ENCODE measurements around the gene NEIL1.

Gene NEIL1

DNA sequence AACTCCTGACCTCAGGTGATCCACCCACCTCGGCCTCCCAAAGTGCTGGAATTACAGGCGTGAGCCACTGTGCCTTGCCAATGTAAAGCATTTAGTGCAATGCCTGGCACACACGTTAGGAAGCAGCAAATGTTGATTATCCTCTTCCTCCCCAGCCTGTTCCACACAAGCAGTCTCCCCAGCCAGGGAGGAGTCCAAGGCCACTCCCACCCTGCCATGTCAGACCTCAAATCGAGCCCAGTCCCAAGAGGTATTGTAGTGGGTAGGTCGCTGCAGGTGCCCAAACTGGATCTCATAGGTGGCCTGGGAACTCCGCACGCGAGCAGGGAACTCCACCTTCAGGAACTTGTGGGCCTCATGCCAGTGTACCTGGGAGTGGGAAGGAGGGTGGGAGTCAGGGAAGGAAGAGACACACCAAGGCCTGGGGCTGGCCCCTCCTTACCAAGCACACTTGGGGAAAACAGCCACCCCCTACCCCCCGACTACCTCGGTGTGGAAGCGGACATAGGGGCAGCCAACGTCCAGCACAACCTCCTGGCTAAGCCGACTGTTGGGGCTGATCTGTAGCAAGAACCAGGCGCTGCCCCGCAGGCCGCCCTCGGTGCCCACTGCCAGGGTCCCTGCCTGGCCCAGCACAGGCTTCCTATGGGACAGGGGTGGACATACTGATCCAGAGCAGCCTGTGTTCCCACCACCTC is 11.3 kb downstream of the NEIL1 start:
- no peaks in the 10 kb centered on the region; the same call in 1 of the 2 replicates for H4K20me1 ChIP-seq (ENCODE audit: insufficient read depth, low read length)
- no peaks in the 10 kb centered on the region for H3K4me1 ChIP-seq (ENCODE audit: insufficient read depth, low read length)
- H3K27me3 ChIP-seq (ENCODE audit: insufficient read depth, low read length, poor library complexity): no peaks in the 10 kb centered on the region
- no peak overlapping the region for H2AFZ ChIP-seq (ENCODE audit: low read depth, low read length)
- H3K9ac ChIP-seq (ENCODE audit: low read depth, low read length): no peak overlapping the region
- no peak overlapping the region for H3K4me2 ChIP-seq (ENCODE audit: insufficient read depth, low read length)
- no peak overlapping the region for H3K4me3 ChIP-seq (ENCODE audit: low read depth in 1 of 2, low read length in 2 of 2)
- DNase-seq (no peak), ATAC-seq (ENCODE audit: insufficient read depth, low read depth) (no peak)
- H3K27ac ChIP-seq (ENCODE audit: low read length): no peak overlapping the region
- H3K9me3 ChIP-seq (ENCODE audit: insufficient read depth, low read length, severe bottlenecking): no peaks in the 10 kb centered on the region
- peaks cover 60% of the 10 kb centered on the region for H3K36me3 ChIP-seq (ENCODE audit: insufficient read depth, low read length)
- no peak for TF ChIP-seq EZH2 (IDR thresholded peaks at IDR 0.05; ENCODE audit: borderline replicate concordance, low read depth, low read length, severe bottlenecking)
- TF ChIP-seq, protein P1, sequence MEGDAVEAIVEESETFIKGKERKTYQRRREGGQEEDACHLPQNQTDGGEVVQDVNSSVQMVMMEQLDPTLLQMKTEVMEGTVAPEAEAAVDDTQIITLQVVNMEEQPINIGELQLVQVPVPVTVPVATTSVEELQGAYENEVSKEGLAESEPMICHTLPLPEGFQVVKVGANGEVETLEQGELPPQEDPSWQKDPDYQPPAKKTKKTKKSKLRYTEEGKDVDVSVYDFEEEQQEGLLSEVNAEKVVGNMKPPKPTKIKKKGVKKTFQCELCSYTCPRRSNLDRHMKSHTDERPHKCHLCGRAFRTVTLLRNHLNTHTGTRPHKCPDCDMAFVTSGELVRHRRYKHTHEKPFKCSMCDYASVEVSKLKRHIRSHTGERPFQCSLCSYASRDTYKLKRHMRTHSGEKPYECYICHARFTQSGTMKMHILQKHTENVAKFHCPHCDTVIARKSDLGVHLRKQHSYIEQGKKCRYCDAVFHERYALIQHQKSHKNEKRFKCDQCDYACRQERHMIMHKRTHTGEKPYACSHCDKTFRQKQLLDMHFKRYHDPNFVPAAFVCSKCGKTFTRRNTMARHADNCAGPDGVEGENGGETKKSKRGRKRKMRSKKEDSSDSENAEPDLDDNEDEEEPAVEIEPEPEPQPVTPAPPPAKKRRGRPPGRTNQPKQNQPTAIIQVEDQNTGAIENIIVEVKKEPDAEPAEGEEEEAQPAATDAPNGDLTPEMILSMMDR (IDR thresholded peaks at IDR 0.05; ENCODE audit: borderline replicate concordance, extremely low read depth, low read length, poor library complexity, severe bottlenecking): no peak
- H3K79me2 ChIP-seq (ENCODE audit: insufficient read depth, low read length): no peaks in the 10 kb centered on the region

DNA sequence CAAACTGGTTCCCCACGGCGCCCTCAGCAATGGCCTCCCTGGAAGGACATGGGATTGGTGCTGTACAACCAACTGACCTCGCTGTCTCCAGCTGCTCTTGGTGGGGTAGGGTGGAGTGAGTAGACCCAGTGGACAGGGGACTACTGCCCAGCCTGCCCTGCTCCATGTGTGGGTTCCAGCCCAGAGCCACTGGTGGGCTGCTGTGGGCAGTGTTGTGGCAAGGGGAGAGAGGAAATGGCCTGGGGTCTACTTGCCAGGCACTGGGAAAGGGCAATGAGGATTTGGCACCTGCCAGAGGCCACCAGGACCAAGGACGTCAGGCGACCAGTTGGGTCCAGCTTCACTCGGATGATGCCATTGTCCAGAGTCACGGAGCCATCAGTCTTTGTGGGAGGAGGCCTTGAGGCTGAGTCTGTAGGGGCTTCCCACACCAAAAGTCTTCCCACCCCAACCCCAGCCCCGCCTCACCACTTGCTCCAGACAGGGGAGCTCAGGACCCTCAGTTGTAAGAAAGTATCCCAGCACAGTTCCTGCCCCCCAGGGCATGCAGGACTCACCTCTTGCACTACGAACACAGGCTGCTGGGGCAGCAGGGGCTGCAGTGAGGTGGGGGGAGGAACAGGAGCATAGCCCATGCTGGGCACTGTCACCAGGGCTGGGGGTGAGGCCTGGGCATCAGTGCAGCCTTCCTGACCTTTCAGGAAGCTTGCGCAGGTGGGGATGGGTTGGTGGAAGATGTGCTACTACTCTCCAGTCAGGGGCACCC is 12.1 kb downstream of the NEIL1 start:
- ATAC-seq (ENCODE audit: insufficient read depth, low read depth) (no peak), DNase-seq (no peak)
- H3K27ac ChIP-seq (ENCODE audit: low read length): no peak overlapping the region
- H3K36me3 ChIP-seq (ENCODE audit: insufficient read depth, low read length): peaks cover 60% of the 10 kb centered on the region
- no peaks in the 10 kb centered on the region for H3K4me1 ChIP-seq (ENCODE audit: insufficient read depth, low read length)
- peaks cover 1% of the 10 kb centered on the region; the same call in 1 of the 2 replicates for H4K20me1 ChIP-seq (ENCODE audit: insufficient read depth, low read length)
- no peaks in the 10 kb centered on the region for H3K9me3 ChIP-seq (ENCODE audit: insufficient read depth, low read length, severe bottlenecking)
- H3K9ac ChIP-seq (ENCODE audit: low read depth, low read length): no peak overlapping the region
- no peaks in the 10 kb centered on the region for H3K27me3 ChIP-seq (ENCODE audit: insufficient read depth, low read length, poor library complexity)
- TF ChIP-seq, protein P1 (IDR thresholded peaks at IDR 0.05; ENCODE audit: borderline replicate concordance, extremely low read depth, low read length, poor library complexity, severe bottlenecking): no peak
- no peak for TF ChIP-seq EZH2 (IDR thresholded peaks at IDR 0.05; ENCODE audit: borderline replicate concordance, low read depth, low read length, severe bottlenecking)
- no peak overlapping the region for H3K4me3 ChIP-seq (ENCODE audit: low read depth in 1 of 2, low read length in 2 of 2)
- H3K79me2 ChIP-seq (ENCODE audit: insufficient read depth, low read length): no peaks in the 10 kb centered on the region
- no peak overlapping the region for H3K4me2 ChIP-seq (ENCODE audit: insufficient read depth, low read length)
- H2AFZ ChIP-seq (ENCODE audit: low read depth, low read length): no peak overlapping the region

DNA sequence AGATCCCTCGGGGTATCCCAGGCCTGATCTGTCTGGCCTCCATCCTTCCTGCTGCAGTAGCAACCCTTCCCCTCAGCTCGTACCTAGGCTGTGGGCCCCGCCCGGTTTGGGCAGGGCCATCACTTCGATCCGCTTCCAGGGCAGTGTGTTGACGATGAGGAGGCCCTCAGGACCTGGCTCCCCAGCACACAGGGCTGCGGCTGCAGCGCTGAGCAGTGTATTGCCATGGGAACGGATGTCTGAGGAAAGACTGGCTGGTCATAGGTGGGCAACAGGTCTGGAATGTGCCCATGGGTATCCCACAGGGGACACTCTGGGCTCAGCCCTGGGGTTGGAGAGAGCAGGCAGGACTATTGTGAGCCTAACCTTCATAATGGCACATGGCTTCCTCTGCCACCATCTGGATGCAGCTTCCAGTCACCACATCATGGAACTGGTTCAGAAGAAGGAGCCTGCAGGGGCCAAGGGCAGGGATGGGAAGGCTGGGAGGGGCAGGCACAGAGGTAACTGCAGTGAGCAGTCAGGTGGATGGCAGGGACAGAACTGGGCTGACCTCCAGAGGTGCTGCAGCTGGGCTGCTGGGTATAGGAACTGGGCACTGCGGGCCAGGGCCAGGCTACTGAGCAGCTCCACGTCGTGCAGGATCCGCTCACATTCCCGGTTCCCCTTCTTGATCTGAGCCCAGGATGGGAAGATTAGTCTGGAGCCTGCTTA is 12.9 kb downstream of the NEIL1 start:
- no peak for DNase-seq

More for the DNA sequence above, 12.9 kb downstream of the NEIL1 start:
- Histone ChIP-seq H4K20me1 (ENCODE audit: insufficient read depth, low read length) (peaks cover 3% of the 10 kb centered on the region; the same call in 1 of the 2 replicates), H3K4me3 (ENCODE audit: low read depth in 1 of 2, low read length in 2 of 2) (no peak overlapping the region), H3K4me1 (ENCODE audit: insufficient read depth, low read length) (no peaks in the 10 kb centered on the region), H2AFZ (ENCODE audit: low read depth, low read length) (no peak overlapping the region), H3K27ac (ENCODE audit: low read length) (no peak overlapping the region), H3K36me3 (ENCODE audit: insufficient read depth, low read length) (peaks cover 67% of the 10 kb centered on the region), H3K79me2 (ENCODE audit: insufficient read depth, low read length) (no peaks in the 10 kb centered on the region), H3K9me3 (ENCODE audit: insufficient read depth, low read length, severe bottlenecking) (no peaks in the 10 kb centered on the region), H3K4me2 (ENCODE audit: insufficient read depth, low read length) (no peak overlapping the region), H3K27me3 (ENCODE audit: insufficient read depth, low read length, poor library complexity) (no peaks in the 10 kb centered on the region), H3K9ac (ENCODE audit: low read depth, low read length) (no peak overlapping the region)
- no peak for ATAC-seq (ENCODE audit: insufficient read depth, low read depth)
- no peak for TF ChIP-seq EZH2 (IDR thresholded peaks at IDR 0.05; ENCODE audit: borderline replicate concordance, low read depth, low read length, severe bottlenecking)
- TF ChIP-seq, protein P1 (IDR thresholded peaks at IDR 0.05; ENCODE audit: borderline replicate concordance, extremely low read depth, low read length, poor library complexity, severe bottlenecking): no peak
